Rectal smooth muscle tissue (tissue), 1 donor: ENCODE measurements around the gene TERB1.
"Not testable (repeated sequence)": the region's sequence is repeated elsewhere in the genome, so short reads cannot be mapped to it uniquely, and the experiment has no call there.

Experiments
- H3K27ac ChIP-seq: one replicate; pipeline ENCODE4 v1.7.0; 2013; ENCODE audit warnings: low read depth, low read length, inconsistent platforms
- H3K27me3 ChIP-seq: one replicate; pipeline ENCODE4 v1.7.0; 2013; ENCODE audit warnings: low read length; ENCODE audit not compliant: control insufficient read depth, insufficient read depth
- H3K36me3 ChIP-seq: one replicate; pipeline ENCODE4 v1.7.0; 2013; ENCODE audit warnings: low read length; ENCODE audit not compliant: control insufficient read depth, insufficient read depth
- H3K4me1 ChIP-seq: one replicate; pipeline ENCODE4 v1.7.0; 2013; ENCODE audit warnings: low read length; ENCODE audit not compliant: control insufficient read depth, insufficient read depth
- H3K4me3 ChIP-seq: one replicate; pipeline ENCODE4 v1.7.0; 2013; ENCODE audit warnings: low read length
- H3K9ac ChIP-seq: one replicate; pipeline ENCODE4 v1.7.0; 2013; ENCODE audit warnings: low read length

TERB1 gene

GRCh38 chr16:66809765-66810164 lies 8.4 kb upstream of the TERB1 start:
- Histone ChIP-seq H3K4me3 (no peak overlapping the region), H3K27me3 (no peaks in the 10 kb centered on the region), H3K9ac (no peak overlapping the region), H3K36me3 (peaks cover 16% of the 10 kb centered on the region), H3K4me1 (no peaks in the 10 kb centered on the region), H3K27ac (no peak overlapping the region)

- H3K27ac ChIP-seq: no peak overlapping the region
- peaks cover 15% of the 10 kb centered on the region for H3K36me3 ChIP-seq
- no peak overlapping the region for H3K9ac ChIP-seq
- no peaks in the 10 kb centered on the region for H3K27me3 ChIP-seq
- no peaks in the 10 kb centered on the region for H3K4me1 ChIP-seq
- H3K4me3 ChIP-seq: no peak overlapping the region
These were observed 775 bp upstream of the TERB1 start for GRCh38 chr16:66802159-66802558.

- Histone ChIP-seq H3K27ac (no peak overlapping the region), H3K9ac (no peak overlapping the region), H3K4me1 (no peaks in the 10 kb centered on the region), H3K4me3 (no peak overlapping the region), H3K27me3 (no peaks in the 10 kb centered on the region), H3K36me3 (peaks cover 15% of the 10 kb centered on the region)
These were observed 528 bp downstream of the TERB1 start for GRCh38 chr16:66800856-66801255.

GRCh38 chr16:66798161-66798560 lies 3.2 kb downstream of the TERB1 start:
- Histone ChIP-seq H3K9ac (no peak overlapping the region), H3K4me1 (no peaks in the 10 kb centered on the region), H3K36me3 (peaks cover 5% of the 10 kb centered on the region), H3K27me3 (no peaks in the 10 kb centered on the region), H3K4me3 (no peak overlapping the region), H3K27ac (no peak overlapping the region)

- H3K9ac ChIP-seq, H3K4me3 ChIP-seq, H3K4me1 ChIP-seq, H3K27me3 ChIP-seq, H3K36me3 ChIP-seq, H3K27ac ChIP-seq: not testable (repeated sequence)
These were observed 7.4 kb downstream of the TERB1 start for GRCh38 chr16:66793984-66794383.

- Histone ChIP-seq H3K36me3 (no peaks in the 10 kb centered on the region), H3K4me1 (no peaks in the 10 kb centered on the region), H3K27me3 (no peaks in the 10 kb centered on the region), H3K27ac (no peak overlapping the region), H3K9ac (no peak overlapping the region), H3K4me3 (no peak overlapping the region)
These were observed 11.2 kb downstream of the TERB1 start for GRCh38 chr16:66790130-66790733.

- Histone ChIP-seq H3K27ac (no peak overlapping the region), H3K27me3 (no peaks in the 10 kb centered on the region), H3K9ac (no peak overlapping the region)
These were observed 14.0 kb downstream of the TERB1 start for GRCh38 chr16:66787427-66787826.

GRCh38 chr16:66786551-66786950 lies 14.8 kb downstream of the TERB1 start:
- Histone ChIP-seq H3K27me3 (no peaks in the 10 kb centered on the region), H3K27ac (no peak overlapping the region), H3K36me3 (no peaks in the 10 kb centered on the region), H3K4me3 (no peak overlapping the region), H3K9ac (no peak overlapping the region), H3K4me1 (no peaks in the 10 kb centered on the region)

More at GRCh38 chr16:66787427-66787826, 14.0 kb downstream of the TERB1 start:
- no peaks in the 10 kb centered on the region for H3K36me3 ChIP-seq
- H3K4me3 ChIP-seq: no peak overlapping the region
- no peaks in the 10 kb centered on the region for H3K4me1 ChIP-seq

- no peak overlapping the region for H3K27ac ChIP-seq
- no peak overlapping the region for H3K4me3 ChIP-seq
- no peaks in the 10 kb centered on the region for H3K36me3 ChIP-seq
- H3K9ac ChIP-seq: no peak overlapping the region
- H3K4me1 ChIP-seq: no peaks in the 10 kb centered on the region
- no peaks in the 10 kb centered on the region for H3K27me3 ChIP-seq
These were observed 24.9 kb downstream of the TERB1 start for GRCh38 chr16:66776457-66776856.

- Histone ChIP-seq H3K4me1 (no peaks in the 10 kb centered on the region), H3K27me3 (no peaks in the 10 kb centered on the region), H3K9ac (no peak overlapping the region), H3K4me3 (no peak overlapping the region), H3K27ac (no peak overlapping the region), H3K36me3 (no peaks in the 10 kb centered on the region)
These were observed 26.4 kb downstream of the TERB1 start for GRCh38 chr16:66774981-66775380.

GRCh38 chr16:66758086-66758485 lies 43.3 kb downstream of the TERB1 start:
- Histone ChIP-seq H3K9ac (no peak overlapping the region), H3K27ac (no peak overlapping the region), H3K4me3 (no peak overlapping the region), H3K4me1 (no peaks in the 10 kb centered on the region), H3K27me3 (no peaks in the 10 kb centered on the region), H3K36me3 (no peaks in the 10 kb centered on the region)

GRCh38 chr16:66754819-66755218 lies 46.6 kb downstream of the TERB1 start:
- no peak overlapping the region for H3K4me3 ChIP-seq

GRCh38 chr16:66754211-66754610 lies 47.2 kb downstream of the TERB1 start:
- H3K36me3 ChIP-seq: no peaks in the 10 kb centered on the region
- no peak overlapping the region for H3K4me3 ChIP-seq
- H3K4me1 ChIP-seq: peaks cover 13% of the 10 kb centered on the region
- no peaks in the 10 kb centered on the region for H3K27me3 ChIP-seq
- no peak overlapping the region for H3K9ac ChIP-seq
- H3K27ac ChIP-seq: no peak overlapping the region

More at GRCh38 chr16:66754819-66755218, 46.6 kb downstream of the TERB1 start:
- Histone ChIP-seq H3K27me3 (no peaks in the 10 kb centered on the region), H3K27ac (no peak overlapping the region), H3K9ac (no peak overlapping the region), H3K36me3 (no peaks in the 10 kb centered on the region), H3K4me1 (peaks cover 9% of the 10 kb centered on the region)
